GM12891 (cell line): ENCODE results near the gene ZFHX3.

ENCODE experiments used
- PAX5 ChIP-seq: IDR thresholded peaks from 2 replicates; pipeline ENCODE4 v1.6.1; 2011; ENCODE audit warnings: low read length, moderate library complexity, mild to moderate bottlenecking; ENCODE audit not compliant: insufficient read depth, severe bottlenecking
- POLR2A ChIP-seq: IDR thresholded peaks from 2 replicates; pipeline ENCODE4 v1.6.1; 2011; ENCODE audit warnings: low read depth, low read length, control low read depth
- TAF1 ChIP-seq: IDR thresholded peaks from 2 replicates; pipeline ENCODE4 v1.6.1; 2011; ENCODE audit warnings: low read depth, low read length, control low read depth

DNA sequence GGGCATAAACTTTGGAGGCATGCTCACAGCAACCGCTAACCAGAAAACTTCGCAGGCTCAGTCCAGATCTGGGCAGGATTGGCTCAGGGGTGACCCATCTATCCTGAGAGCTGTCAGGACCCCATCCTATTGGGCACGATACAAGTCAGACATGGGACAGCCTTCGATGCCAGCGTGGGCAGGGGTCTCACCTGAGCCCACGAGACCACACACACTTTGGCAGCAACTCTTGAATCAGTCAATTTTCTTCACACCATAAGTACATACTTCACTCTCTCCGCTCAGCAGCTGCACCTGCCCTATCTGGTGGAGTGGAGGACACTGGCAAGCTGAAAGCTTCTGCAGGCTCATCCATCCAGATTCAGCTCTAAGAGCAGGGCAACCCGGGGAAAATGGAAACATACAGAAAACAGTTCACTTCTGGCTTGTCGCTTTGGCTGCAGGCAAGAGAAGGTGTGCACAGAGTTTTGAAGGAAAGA lies 48.3 kb downstream of the ZFHX3 start:
- TF ChIP-seq POLR2A = no peak
- TF ChIP-seq PAX5 = no peak
- no peak for TF ChIP-seq TAF1
